NCI-H82 treated with DMSO at 0.1 percent for 48 hours (cell line): ENCODE measurements around the gene RAPGEF5.

Source experiments
- DNase-seq: peaks from one replicate; lab custom pipeline; 2025; ENCODE audit not compliant: unreplicated experiment; lab: John Stamatoyannopoulos, UW

Gene RAPGEF5

DNA sequence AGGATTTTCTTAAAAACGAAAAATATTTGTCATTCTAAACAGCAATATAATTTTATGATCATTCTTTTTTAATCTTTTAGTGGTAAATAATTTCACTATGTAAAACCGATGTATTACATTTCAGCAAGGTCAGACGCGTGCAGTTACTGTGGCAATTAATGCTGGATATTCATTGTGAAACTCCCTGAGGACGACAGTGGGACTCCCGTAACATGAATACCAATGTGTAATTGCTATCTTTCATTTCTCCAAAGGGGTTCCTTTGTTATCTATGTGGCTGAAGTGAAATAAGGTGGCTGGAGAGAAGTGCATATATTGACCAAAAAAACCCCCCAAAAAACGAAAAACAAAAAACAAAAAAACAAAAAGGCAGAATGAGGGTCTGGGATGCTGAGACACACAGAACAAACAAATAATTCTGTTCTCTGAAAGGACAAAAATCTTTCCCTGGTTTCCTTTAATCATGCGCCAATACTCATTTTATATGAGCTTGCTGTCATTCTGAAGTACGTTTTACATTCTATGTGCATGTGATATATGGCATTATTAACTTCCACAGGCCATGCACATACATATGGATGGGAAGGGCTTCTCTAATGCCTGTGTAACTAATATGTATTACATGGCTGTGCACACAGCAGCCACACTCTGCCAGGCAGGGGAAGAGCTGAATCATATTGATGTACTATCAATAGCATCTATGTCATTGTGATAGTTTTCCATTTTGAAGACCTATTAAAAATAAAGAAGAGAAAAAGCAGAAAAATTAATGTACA, 161.4 kb downstream of the RAPGEF5 start:
- DNase-seq, result no peak

DNA sequence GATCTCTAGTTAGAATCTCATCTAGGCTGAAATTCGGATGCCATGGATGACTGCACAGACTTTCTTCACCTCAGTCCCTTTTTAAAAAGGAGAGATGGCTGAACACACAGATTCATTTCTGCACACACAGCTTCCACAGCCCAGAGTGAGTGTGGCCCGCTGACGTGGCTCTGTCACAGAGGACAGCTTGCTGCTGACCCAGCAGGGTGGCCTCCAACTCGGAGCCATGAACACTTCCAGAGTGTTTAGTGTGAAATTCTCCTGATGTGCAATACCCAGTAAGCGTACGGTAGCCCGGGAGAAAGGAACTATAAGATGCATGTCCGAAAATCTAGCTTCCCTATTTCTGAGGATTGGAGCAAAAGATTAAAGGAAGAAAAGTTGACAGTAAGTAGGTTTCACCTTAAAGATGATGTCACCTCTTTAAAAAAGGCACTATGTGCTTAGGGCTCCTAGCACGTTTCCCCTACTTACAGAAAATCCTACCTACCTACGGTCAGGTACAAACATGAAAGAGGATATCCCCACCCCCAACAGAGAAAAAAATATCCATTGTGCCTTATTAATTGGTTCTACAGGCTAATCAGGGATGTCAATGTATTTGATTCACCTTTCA, 162.2 kb downstream of the RAPGEF5 start:
- DNase-seq, result no peak

DNA sequence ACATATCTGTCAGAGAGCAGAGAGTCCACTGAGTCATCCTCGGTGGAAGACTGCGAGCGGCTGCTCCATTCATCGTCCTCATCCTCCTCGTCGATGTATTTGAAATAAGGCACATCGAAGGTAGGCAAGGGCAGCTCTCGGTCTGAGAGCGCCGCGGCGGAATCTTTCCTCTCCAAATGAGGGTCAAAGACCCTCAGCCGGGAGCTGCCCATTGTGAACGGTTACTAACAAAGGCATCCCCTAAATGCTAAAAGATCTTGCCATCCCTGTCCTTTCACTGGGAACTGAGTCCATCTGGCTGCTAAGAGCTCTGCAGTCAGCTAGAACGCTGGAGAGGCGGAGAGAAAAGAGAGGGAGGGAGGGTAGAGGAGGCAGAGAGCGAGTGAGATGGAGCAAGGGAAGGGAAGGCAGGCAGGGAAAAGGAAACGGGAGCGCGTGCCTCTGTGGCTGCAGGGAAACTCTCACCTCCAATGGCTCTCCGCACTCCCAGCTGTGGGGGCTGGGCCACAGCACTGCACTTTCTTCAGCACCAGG, 163.4 kb downstream of the RAPGEF5 start:
- peak; percentile 86 for DNase-seq

DNA sequence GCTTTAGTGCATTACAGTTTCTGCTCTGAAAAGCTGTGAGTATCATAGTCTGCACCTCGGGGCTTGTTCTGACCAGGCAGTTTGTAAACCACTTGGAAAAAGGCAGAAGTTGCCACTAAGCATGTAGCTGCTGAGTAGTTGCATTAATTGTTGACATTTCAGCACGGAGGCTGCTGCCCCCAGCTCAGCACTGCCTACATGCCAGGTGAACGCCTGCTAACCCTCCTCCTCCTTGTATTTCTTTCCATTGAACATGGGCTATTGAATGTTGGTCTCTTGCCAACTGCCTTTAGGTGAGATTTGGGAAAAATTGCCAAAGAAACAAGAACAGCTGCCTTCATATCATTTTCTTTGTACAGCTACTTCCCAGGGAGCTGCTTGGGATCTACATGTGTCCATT, 164.2 kb downstream of the RAPGEF5 start:
- DNase-seq, result no peak

DNA sequence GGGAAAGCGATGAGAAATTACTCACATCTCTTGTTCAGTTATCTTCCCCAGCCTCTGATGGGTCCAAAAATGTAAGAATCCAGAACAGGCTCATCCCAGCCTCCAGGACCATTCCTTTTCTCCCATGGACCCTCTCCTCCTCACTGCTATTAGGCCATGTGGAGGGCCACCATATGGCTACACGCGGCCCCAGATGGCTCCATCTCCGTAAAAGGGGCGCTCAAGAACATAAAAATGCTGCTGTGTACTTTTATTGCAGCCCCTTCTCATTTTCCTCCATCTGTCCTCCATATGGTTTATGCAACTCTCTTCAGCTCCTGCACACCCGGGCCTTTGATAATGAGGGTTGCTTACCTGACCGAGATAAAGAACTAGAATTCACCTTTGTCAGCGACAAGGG, 166.2 kb downstream of the RAPGEF5 start:
- peak; percentile 91 for DNase-seq

DNA sequence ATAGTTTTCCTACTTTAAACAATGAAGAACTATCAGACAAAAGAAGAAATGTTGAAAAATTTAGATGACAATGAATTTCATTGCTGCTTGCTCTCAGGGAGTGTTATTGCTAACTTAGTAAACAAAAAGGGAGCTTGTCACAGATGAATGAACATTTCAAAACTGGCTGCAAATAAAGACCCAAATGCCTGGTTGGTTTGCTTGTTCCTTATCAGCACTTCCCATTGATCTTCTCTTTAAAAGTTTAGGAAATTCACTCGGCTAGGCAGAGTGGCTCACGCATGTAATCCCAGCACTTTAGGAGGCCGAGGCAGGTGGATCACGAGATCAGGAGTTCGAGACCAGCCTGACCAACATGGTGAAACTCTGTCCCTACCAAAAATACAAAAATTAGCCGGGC, 167.2 kb downstream of the RAPGEF5 start:
- no peak for DNase-seq

DNA sequence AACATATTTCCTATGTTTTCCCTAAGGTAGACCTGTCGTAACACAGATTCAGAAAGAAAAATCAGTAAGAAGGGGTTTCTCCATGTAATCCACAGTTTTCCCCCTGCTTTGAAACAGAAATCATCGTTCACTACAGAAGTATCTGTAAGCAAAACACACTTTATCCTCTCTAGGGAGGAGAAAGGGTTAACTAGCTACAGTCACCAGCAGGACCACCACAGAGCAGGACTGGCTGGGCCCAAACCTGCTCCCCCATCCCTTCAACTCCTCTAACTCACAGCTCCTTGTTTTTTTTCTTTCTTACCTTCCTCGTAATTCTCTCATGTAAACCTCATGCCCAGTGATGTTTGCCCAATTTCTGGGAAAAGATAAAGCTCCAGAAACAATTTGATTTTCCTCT, 167.7 kb downstream of the RAPGEF5 start:
- no peak for DNase-seq

DNA sequence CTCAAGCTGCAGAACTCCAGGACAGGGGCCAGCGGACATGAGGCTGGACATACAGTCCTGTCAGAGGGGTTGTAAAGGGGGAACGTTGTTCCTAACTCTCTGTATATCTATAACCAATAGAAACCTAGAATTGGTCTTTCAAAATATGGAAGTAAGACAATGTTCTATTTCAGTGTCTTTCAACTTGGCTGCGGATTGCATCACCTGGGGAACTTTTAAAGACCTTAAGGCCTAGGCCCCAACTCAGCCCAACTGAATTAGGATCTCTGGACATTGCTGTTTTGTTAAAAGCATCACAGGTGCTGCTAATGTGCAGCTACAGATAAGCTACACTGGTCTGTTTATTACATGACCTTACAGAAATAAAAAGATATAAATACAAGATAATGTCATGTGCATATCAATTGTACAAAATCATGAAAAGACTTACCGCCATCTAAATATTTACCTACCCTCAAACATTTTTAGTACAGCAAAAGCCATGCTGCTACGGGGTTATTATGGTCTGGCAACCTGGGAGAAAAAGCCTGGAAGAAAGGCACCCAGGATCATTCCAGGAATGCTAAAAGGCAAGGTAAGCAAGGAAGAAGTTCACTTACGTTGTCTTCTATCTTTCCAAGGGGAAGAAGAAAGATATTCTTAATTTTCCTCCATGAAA, 169.1 kb downstream of the RAPGEF5 start:
- DNase-seq, result no peak

DNA sequence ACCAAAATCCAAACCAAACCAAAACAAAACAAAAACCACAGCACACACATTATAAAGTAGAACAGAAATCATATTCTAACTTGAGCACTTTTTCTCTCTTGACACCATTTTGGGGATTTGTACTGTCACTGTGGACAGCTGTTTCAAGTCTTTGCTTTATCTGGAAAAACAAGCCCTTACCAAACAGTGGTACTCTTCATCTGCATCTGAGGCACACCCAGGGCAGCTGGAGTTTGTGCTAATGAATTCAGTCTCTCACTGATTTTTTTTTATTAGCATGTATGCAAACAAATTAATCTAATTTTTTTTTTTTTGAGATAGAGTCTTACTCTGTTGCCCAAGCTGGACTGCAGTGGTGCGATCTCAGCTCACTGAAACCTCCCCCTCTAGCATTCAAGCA, 171.4 kb downstream of the RAPGEF5 start:
- DNase-seq, result no peak

DNA sequence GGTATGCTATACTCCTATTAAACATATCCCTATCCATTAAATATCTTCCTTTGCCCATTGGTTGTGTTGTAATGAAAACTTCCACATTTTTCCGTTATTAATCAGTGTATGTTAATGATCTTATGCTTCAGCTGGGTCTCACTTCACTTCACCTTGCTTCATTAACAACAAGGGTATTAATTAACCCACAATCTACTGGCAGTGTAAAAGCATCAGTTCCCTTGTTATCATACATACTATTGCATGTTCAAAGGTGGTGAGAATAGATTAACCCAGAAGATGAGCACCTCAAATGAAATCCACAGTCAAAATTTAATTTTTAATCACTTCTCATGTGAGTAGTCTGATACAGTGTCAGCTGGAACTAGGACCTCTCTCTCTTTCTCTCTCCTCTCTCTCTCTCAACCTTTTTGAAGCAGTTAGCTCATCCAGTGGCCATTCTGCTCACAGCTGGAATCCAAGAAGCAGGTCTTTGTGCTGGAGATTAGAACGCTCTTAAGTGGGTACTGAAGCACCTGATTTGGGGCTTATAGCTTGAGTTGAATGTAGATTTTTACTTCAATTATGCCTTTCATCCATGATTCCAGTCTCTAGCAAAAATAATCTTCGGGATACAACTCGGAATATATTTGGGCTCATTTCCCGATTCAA, 172.3 kb downstream of the RAPGEF5 start:
- DNase-seq, result no peak

DNA sequence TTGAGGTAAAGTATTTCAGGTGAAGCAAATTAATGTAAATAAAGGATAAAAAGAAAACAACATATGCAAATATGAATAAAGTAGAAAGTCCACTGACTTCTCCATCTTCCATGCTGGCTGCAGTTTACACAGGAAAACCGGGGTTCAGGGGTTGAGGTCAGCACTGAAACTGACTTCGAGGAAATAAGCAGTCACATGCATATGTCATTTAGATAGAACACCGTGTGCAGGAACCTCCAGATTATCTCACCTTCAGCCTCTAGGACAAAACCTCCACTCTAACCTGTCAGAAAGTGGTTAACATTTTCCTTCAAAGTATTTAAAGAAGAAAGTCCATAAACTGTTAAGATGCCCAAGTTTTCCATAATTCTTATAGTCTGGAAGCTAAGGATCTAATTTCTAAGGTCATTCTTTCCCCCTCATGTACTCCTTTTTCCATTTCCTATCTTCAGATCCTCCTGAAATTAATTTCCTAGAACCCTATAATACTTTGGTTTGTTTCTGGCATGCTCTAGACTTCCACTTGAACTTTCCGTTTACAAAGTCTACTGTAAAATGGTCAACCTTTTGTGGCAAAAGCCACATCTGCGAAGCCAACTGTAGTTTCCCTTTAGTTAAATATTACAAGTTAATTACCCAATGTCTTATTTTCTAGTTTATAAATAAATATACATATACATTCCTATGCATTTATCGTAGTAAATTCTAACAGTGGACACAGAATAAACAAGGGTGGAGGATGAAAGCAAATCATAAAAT, 173.3 kb downstream of the RAPGEF5 start:
- DNase-seq, result no peak

DNA sequence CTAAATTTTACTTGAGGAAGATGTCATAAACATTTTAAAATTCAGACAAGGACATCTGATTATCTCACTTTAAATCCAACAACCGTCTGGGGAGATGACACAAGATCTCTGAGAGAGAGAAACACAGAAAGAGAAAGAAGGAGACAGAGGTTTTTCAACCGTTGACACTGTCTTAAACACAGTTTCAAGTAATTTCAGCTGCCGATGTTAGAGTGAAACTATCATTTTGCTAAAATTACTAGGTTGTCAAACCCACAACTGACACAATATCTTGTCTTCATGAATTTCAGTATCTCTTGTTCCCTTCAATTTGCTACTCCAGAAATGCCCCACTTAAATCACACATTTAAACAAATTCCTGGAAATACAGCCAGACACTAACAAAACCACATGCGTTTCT, 174.8 kb downstream of the RAPGEF5 start:
- DNase-seq, result no peak

DNA sequence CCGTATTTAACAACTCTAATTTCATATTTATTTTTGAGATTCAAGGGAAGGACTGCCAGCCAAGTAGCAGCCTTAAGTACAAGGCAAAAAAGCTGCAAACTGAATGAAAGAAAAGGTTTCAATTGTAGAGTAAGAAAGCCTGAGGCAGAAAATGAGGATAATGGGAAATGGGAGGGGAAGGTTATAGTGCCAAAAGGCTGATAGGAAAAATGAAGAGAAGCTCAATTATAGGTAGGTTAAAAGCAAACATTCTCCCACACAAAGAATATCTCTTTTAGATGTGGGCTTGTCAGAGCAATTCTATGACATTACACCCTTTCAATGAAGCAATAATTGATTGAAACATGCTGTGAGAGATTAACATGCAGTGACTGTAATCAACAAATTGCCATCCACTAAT, 175.3 kb downstream of the RAPGEF5 start:
- DNase-seq, result no peak

DNA sequence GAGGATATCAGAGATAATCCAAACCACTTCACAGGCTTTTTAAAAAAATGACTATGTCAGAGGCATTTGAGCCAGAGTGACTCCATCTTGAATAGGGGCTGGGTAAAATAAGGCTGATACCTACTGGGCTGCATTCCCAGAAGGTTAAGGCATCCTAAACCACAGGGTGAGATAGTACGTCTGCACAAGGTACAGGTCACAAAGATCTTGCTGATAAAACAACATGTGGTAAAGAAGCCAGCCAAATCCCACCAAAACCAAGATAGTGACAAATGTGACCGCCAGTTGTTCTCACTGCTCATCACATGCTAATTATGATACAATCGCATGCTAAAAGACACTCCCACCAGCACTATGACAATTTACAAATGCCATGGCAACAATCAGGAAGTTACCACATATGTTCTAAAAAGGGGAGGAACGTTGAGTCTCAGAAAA, 177.5 kb downstream of the RAPGEF5 start:
- DNase-seq, result no peak

DNA sequence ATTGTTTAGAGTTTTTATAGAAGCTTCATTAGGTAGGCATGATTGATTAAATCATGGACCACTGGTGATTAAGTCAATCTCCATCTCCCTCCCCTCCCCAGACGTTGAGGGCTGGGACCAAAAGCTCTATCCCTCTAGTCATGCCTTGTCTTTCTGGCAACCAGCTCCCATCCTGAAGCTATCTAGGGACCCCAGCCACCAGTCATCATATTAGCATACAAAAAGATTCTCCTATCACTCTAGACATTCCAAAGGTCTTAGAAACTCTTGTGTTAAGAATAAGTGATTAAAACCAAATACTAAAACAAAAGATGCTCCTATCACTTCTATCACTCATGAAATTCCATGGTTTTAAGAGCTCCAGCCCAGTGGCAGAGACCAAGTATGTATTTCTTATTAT, 178.2 kb downstream of the RAPGEF5 start:
- no peak for DNase-seq

DNA sequence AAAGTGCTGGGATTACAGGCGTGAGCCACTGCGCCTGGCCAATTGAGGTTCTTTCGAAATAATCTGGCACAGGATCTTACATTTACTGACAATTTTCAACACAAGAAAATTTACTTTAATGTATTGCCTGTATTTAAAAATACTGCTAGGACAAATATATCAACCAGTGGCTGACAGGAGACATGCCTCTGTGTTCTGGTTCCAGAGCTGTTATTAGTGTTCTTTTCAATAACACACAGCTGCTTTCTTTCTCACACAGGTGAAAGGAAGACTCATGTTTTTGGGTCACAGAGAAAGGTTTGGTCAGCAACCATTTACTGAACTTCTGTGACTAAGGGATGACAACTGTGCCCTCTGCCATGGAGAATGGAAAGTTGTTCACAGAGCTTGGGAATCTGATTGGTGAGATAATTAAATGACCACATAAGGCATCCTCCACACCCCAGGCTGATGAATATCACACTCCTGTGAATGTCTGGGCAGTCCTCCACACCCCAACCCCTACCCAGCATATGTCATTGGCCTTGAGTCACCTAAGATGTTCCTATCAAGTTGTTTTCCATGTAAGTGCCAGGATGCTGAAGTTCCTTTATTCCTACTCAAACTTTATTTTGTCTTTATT, 180.1 kb downstream of the RAPGEF5 start:
- no peak for DNase-seq

DNA sequence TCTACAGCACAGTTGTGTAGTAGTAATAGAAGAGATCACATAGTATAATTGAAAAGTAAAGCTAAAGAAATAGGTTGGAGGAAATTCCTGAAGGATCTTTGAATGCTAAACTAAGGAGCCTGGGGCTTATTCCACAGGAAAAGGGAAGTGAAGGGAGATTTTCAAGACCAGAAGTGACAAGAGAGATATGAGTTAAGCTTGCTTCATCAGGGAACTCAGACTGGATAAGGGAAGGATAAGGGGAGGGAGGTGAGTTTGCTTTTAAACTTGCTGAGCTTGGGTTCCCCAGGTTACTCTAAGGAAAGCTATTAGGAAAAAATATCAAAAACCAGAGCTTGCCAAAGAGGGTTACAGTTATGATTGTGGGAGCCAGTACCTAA, 182.4 kb downstream of the RAPGEF5 start:
- no peak for DNase-seq

DNA sequence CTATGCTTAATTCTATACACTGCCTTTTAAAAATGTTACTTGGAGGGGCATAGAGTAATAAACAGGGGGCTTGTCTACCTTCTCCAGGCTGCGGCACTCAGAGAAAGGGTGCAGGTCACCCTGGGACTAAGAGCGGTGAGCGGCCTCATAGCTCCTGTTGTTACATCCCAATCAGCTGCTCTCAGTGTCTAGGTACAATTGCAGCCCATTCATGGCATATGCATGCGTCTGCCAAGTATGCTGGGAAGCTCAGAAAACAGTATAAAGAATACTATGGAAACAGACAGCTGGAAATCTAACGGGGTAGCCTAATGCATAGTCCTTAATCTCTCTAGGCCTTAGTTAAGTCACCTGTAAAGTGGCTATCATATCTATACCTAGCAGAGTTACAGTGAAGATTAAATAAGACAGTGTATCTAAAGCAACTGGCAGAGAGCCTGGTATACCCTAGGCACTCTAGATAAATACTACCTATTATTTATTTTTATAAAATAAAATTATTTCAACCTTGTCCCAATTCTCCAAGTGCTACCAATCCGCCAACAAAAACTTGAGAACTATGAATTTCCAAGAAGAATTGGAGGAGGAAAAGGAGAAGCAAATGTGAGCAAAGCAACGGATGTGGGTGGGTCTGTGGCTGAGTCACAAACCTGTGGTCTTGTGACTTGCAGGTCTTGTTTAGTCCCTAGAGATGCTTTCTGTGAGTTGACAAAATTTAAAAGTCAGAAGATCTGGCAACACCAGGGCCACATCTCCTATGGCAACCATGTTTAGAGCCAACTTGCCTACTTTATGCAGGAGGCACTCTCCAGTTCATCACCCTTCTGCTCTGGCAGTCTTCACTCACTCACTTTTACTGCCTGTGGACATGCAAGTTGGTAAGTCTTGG, 183.0 kb downstream of the RAPGEF5 start:
- no peak for DNase-seq

DNA sequence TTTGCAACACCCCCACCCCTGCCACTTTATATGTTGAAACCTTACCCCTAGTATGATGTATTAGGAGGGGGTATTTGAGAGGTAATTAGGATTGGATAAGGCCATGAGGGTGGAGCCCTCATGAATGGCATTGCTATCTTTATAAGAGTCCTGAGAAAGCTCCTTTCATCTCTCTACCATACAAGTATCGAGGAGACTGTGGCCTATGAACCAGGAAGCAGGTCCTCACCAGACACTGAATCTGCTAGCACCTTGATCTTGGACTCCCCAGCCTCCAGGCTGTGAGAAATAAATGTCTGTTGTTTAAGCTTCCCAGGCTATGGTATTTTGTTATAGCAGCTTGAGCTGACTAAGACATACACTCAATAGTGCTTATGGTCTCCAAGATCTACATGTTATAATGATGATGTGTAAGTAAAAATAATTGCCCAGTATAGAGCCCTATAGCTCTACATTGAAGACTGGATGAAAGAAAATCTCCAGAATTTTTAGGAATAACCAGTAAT, 188.8 kb downstream of the RAPGEF5 start:
- DNase-seq, result no peak
